AG04450 (cell line): ENCODE measurements around the gene ALPK1. TPM values are rescaled to one million over a fixed set of nuclear protein-coding genes. Genes with fewer than 3 reads are reported as not detected.

Source experiments
- CTCF ChIA-PET: fragments of 300-600, 350-600 bp; formaldehyde crosslinking; extraction: SDS; loops from one replicate; lab custom pipeline; 2022; ENCODE audit warnings: antibody characterized with exemption, inconsistent platforms; lab: Charles Lee
- POLR2A ChIA-PET: fragments of 350-600 bp; formaldehyde crosslinking; extraction: SDS; loops from one replicate; lab custom pipeline; 2021; ENCODE audit warnings: antibody characterized with exemption, inconsistent platforms; lab: Yijun Ruan, JAX
- DNase-seq: peaks from one replicate; pipeline ENCODE4 v3.0.0-alpha.2; 2011; ENCODE audit warnings: low read depth, low spot score
- H3K27ac ChIP-seq: one replicate; pipeline ENCODE4 v1.5.1; 2012; ENCODE audit warnings: low read depth, low read length, control low read depth
- H3K27me3 ChIP-seq: one replicate; pipeline ENCODE4 v1.6.0; 2012; ENCODE audit warnings: low read length; ENCODE audit not compliant: control insufficient read depth, insufficient read depth
- H3K4me3 ChIP-seq: 2 replicates; pipeline ENCODE4 v1.5.1; 2011; ENCODE audit warnings: mild to moderate bottlenecking, low read depth, low read length, control low read depth
- H3K9me3 ChIP-seq: 2 replicates; pipeline ENCODE4 v1.5.1; 2012; ENCODE audit warnings: low read length; ENCODE audit not compliant: control insufficient read depth, insufficient read depth
- CTCF ChIP-seq: IDR thresholded peaks from 2 replicates; pipeline ENCODE4 v1.5.1; 2011; ENCODE audit warnings: low read depth, low read length, control low read depth, inconsistent platforms
- polyA plus RNA-seq: library from polyadenylated mRNA; depleted of rRNA; stranded (reverse); fragments of >200 nt; gene quantifications from 2 replicates; pipeline ENCODE4 v1.2.3, GENCODE V29; 2011

The ALPK1 gene
- polyA plus RNA-seq, 1 experiment = 14.0 TPM

GRCh38 chr4:112416464-112416863 is 119.3 kb downstream of the ALPK1 start:
- no peak for TF ChIP-seq CTCF
- ChIA-PET POLR2A (no interaction called here), CTCF (no interaction called here)
- no peak overlapping the region for H3K27ac ChIP-seq
- H3K4me3 ChIP-seq = no peak overlapping the region
- DNase-seq = no peak
- peaks cover 3% of the 10 kb centered on the region; the same call in 1 of the 2 replicates for H3K9me3 ChIP-seq
- no peaks in the 10 kb centered on the region for H3K27me3 ChIP-seq

GRCh38 chr4:112418092-112418491 is 120.9 kb downstream of the ALPK1 start:
- CTCF ChIA-PET = no interaction called here
- no peaks in the 10 kb centered on the region for H3K27me3 ChIP-seq
- TF ChIP-seq CTCF = no peak
- POLR2A ChIA-PET = no interaction called here
- DNase-seq = no peak
- H3K4me3 ChIP-seq = no peak overlapping the region
- H3K27ac ChIP-seq = no peak overlapping the region
- peaks cover 3% of the 10 kb centered on the region; the same call in 1 of the 2 replicates for H3K9me3 ChIP-seq

- CTCF ChIA-PET = no interaction called here
- Histone ChIP-seq H3K27ac (no peak overlapping the region), H3K4me3 (no peak overlapping the region), H3K9me3 (no peaks in the 10 kb centered on the region), H3K27me3 (no peaks in the 10 kb centered on the region)
- POLR2A ChIA-PET = no interaction called here
- no peak for TF ChIP-seq CTCF
- DNase-seq = no peak
Observed at GRCh38 chr4:112421911-112422310, 124.7 kb downstream of the ALPK1 start.

- POLR2A ChIA-PET = no interaction called here
- Histone ChIP-seq H3K9me3 (no peaks in the 10 kb centered on the region), H3K27me3 (no peaks in the 10 kb centered on the region), H3K4me3 (no peak overlapping the region), H3K27ac (no peak overlapping the region)
- DNase-seq = no peak
- CTCF ChIA-PET = no interaction called here
- TF ChIP-seq CTCF = no peak
Observed at GRCh38 chr4:112422644-112423043, 125.5 kb downstream of the ALPK1 start.

- no peak for DNase-seq
- POLR2A ChIA-PET = no interaction called here
Observed at GRCh38 chr4:112423591-112423990, 126.4 kb downstream of the ALPK1 start.

More at GRCh38 chr4:112423591-112423990, 126.4 kb downstream of the ALPK1 start:
- Histone ChIP-seq H3K27me3 (no peaks in the 10 kb centered on the region), H3K27ac (no peak overlapping the region), H3K4me3 (no peak overlapping the region), H3K9me3 (no peaks in the 10 kb centered on the region)
- TF ChIP-seq CTCF = no peak
- CTCF ChIA-PET = no interaction called here
